ENCODE results near the gene AKAP9. TPM values are rescaled to one million over a fixed set of nuclear protein-coding genes. Genes with fewer than 3 reads are reported as not detected.

The AKAP9 gene
- total RNA-seq, 6 experiments from 2014 or later, result 30.9 to 63.7 (median 40.5) TPM

GRCh38 chr7:92042056-92042737 is 101.5 kb downstream of the AKAP9 start:
- intact Hi-C loops (cut with DNase I), result no loop called here
- TF ChIP-seq POLR2A (IDR thresholded peaks at IDR 0.05) (peak; percentile 59), CTCF (IDR thresholded peaks at IDR 0.05) (no peak)
- peaks cover 0 to 18% (median 4%) of the 10 kb centered on the region in 4 donors for H3K4me1 ChIP-seq
- ATAC-seq, result peak; percentile 92 to 98 (median 96)
- H3K27me3 ChIP-seq, result no peaks in the 10 kb centered on the region
- H3K9me3 ChIP-seq, result no peaks in the 10 kb centered on the region
- WGBS (ENCODE audit: insufficient coverage, low coverage, low lambda C conversion rate, missing lambda C conversion rate), result 38% methylated on average over 4 of the region's 4 CpGs
- peak overlapping the region; percentile 65 to 88 (median 66) for H3K27ac ChIP-seq
- DNase-seq, result peak; percentile 42 to 81 (median 67)
- H3K4me3 ChIP-seq, result peak overlapping the region; percentile 14 to 42 (median 41)
- H3K36me3 ChIP-seq, result peaks cover 0 to 17% (median under 1%) of the 10 kb centered on the region in 4 donors

- ATAC-seq (peak; percentile 30 to 56 (median 52)), DNase-seq (no peak)
- H3K36me3 ChIP-seq, result peaks cover 0 to 19% (median 2%) of the 10 kb centered on the region in 4 donors
- 26% methylated on average over 2 of the region's 2 CpGs for WGBS (ENCODE audit: insufficient coverage, low coverage, low lambda C conversion rate, missing lambda C conversion rate)
- TF ChIP-seq POLR2A (IDR thresholded peaks at IDR 0.05) (no peak), CTCF (IDR thresholded peaks at IDR 0.05) (no peak)
- intact Hi-C loops (cut with DNase I), result no loop called here
- H3K27ac ChIP-seq, result peak overlapping the region; percentile 65 to 88 (median 66)
- peak overlapping the region; percentile 14 to 42 (median 41) for H3K4me3 ChIP-seq
- H3K9me3 ChIP-seq, result no peaks in the 10 kb centered on the region
- H3K27me3 ChIP-seq, result no peaks in the 10 kb centered on the region
- peaks cover 0 to 18% (median 4%) of the 10 kb centered on the region in 4 donors for H3K4me1 ChIP-seq
These were observed 102.4 kb downstream of the AKAP9 start for GRCh38 chr7:92043098-92043497.

GRCh38 chr7:92043637-92044036 is 103.0 kb downstream of the AKAP9 start:
- Histone ChIP-seq H3K27ac (peak overlapping the region; percentile 65 to 88 (median 66)), H3K27me3 (no peaks in the 10 kb centered on the region), H3K36me3 (peaks cover 0 to 19% (median 2%) of the 10 kb centered on the region in 4 donors), H3K9me3 (no peaks in the 10 kb centered on the region), H3K4me1 (peaks cover 0 to 18% (median 4%) of the 10 kb centered on the region in 4 donors), H3K4me3 (peak overlapping the region; percentile 14 to 42 (median 41))
- no peak for DNase-seq
- TF ChIP-seq CTCF (IDR thresholded peaks at IDR 0.05) (no peak), POLR2A (IDR thresholded peaks at IDR 0.05) (no peak)
- ATAC-seq, result peak in 3 of 4 donors; percentile 13 to 30 (median 29)
- WGBS (ENCODE audit: insufficient coverage, low coverage, low lambda C conversion rate, missing lambda C conversion rate), result 17% methylated on average over 2 of the region's 2 CpGs
- intact Hi-C loops (cut with DNase I), result no loop called here

GRCh38 chr7:92044148-92044547 is 103.5 kb downstream of the AKAP9 start:
- 13% methylated on average over 3 of the region's 3 CpGs for WGBS (ENCODE audit: insufficient coverage, low coverage, low lambda C conversion rate, missing lambda C conversion rate)

More at GRCh38 chr7:92044148-92044547, 103.5 kb downstream of the AKAP9 start:
- Histone ChIP-seq H3K4me1 (peaks cover 0 to 18% (median 4%) of the 10 kb centered on the region in 4 donors), H3K4me3 (peak overlapping the region; percentile 14 to 42 (median 41)), H3K27me3 (no peaks in the 10 kb centered on the region), H3K36me3 (peaks cover 0 to 14% (median 2%) of the 10 kb centered on the region in 4 donors), H3K9me3 (no peaks in the 10 kb centered on the region), H3K27ac (peak overlapping the region; percentile 65 to 88 (median 66))
- intact Hi-C loops (cut with DNase I), result no loop called here
- no peak for TF ChIP-seq POLR2A (IDR thresholded peaks at IDR 0.05)
- no peak for TF ChIP-seq CTCF (IDR thresholded peaks at IDR 0.05)
- DNase-seq (no peak), ATAC-seq (peak in 3 of 4 donors; percentile 22 to 37 (median 36))
